GM19455 (cell line): Measurements from ENCODE around the gene DTNB.

ENCODE experiments used
- ATAC-seq: cut with Tn5 transposase; IDR thresholded peaks from one replicate; pipeline ENCODE4 v1.9.1; 2021; ENCODE audit not compliant: unreplicated experiment

Gene DTNB

GRCh38 chr2:25331686-25332365, 341.6 kb downstream of the DTNB start:
- no peak for ATAC-seq

GRCh38 chr2:25330937-25331336, 342.4 kb downstream of the DTNB start:
- no peak for ATAC-seq

GRCh38 chr2:25330273-25330672, 343.1 kb downstream of the DTNB start:
- no peak for ATAC-seq

GRCh38 chr2:25328152-25329085, 345.0 kb downstream of the DTNB start:
- no peak for ATAC-seq
